HG02973 (cell line): ENCODE data around the gene RNF141.

Experiments used
- ATAC-seq: cut with Tn5 transposase; IDR thresholded peaks from one replicate; pipeline ENCODE4 v1.9.1; 2021; ENCODE audit warnings: moderate library complexity; ENCODE audit not compliant: unreplicated experiment

RNF141 gene

DNA sequence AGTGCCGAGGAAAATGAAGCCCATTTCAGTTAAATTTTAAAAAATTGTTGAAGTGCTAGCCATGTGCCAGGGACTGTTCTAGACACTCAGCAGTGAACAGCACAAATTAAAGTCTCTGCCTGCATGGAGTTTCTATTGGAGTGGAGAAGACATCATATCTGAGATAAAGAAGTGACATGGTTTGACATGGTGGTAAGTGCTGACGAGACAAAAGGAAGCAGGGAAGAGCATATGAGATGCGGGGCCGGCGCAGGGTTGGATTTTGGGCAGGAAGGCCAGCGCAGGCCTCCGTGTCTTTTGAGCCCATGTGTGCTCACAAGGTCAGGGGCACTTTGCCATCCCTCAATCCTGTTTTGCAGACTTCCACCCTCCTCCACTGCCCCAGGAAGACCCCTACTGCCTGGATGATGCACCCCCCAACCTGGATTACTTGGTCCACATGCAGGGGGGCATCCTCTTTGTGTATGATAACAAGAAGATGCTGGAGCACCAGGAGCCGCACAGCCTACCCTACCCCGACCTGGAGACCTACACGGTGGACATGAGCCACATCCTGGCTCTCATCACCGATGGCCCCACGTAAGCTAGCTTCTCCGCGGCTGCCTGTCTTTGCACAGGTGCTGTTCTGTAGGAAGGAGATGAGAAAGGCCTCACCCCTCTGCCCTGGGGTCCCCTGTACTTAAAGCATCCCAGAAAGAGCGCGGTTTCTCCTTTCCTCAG, 56.4 kb downstream of the RNF141 start:
- ATAC-seq = no peak

DNA sequence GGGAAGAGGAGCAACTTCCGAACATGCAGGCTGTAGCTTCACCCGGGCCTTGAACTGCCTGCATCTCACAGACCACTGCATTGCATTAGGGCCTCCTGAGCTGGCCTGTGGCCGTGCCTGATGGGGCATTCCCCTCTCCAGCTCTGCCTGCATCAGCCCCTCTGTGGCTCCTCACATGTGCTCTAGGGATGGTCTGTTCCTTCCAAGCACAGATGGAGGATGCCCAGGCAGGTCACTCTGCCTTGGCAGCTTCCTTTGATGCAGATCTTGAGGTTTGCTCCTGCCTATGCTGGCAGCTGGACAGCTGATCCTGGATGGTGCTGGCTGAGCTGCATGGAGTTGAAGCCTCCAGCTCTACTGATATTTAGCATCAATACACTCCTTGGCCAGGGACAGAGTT, 57.4 kb downstream of the RNF141 start:
- no peak for ATAC-seq

DNA sequence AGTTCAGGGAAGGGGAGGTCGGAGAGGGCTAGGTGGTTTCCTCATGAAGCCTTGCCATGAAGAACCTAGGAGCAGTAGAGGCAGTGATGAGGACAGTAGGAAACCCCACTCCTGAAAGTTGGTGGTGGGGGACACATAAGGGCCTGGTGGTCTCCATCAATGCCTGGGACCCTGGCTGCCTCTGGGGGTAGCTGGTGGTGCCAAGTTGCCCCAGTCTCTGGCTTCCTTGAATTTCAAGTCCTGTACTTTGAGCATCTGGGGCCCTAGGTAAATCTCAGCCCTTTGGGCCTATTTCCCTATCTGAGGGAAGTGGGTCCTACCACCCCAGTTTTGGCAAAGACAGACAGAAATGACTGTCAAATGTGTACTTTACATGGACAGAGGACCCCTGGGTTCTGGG, 57.8 kb downstream of the RNF141 start:
- no peak for ATAC-seq

DNA sequence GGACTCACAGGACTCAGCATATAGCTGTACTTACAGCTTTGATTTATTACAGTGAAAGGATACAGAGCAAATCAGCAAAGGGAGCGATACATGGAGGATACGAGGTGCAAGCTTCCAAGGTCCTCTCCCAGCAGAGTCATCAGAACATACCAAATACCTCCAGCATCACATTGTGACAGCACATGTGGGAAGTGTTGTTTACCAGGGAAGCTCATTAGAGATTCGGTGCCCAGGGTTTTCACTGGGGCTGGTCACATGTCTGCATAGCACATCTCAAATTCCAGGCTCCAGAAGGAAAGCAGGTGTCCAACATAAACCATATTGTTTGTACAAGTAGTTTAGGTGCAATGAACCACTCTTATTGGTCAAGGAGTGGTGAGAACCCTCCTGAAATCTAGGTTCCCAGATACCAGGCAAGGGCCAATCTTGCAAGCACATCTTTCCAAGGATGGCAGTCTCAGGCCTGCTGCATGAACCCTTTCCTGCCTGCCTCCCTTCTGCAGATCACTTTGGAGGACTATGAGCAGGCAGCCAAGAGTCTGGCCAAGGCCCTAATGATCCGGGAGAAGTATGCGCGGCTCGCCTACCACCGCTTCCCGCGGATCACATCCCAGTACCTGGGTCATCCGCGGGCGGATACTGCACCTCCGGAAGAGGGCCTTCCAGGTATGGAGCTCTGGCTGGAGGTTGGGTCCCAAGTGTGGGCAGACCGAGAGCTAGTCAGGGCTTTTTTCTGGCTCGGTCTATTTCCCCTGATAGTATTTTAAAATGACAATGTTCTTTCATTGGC, 59.2 kb downstream of the RNF141 start:
- no peak for ATAC-seq

DNA sequence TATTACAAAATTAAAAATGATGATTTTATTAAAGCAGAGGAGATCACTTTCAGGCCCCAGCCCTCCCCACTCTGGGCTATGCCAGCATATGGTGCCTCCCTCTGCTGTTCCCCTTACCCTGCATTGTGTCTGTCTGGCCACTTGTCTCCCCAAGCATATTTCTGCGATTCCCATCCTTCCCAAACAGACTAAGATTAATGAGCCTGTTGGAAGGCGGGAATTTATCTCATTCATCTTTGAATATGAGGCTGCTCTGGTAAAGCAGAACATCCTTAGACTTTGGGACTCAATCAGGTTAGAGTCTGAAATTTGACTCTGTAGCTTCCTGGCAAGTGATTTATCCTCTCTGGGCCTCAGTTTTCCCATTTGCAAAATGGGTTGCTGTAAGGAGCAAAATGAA, 60.2 kb downstream of the RNF141 start:
- no peak for ATAC-seq

DNA sequence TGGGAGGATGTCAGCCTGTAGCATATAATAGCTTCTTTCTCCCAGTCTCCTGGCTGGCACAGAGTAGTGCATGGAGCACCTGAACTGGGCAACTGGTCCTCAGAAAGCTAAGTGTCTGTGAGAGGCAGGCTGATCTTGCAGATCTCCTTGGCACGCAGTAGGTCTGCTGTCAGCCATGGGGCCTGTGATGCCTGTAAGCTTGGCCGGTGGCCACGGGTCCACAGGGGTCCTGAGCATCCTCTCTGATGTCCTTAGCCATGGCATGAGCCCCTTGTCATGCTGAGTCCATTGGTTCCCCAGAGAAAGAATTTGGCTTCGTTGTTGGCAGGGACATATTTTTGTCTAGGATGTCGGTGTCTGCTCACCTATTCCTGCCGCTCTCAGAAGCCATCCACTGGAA, 61.0 kb downstream of the RNF141 start:
- ATAC-seq = no peak

DNA sequence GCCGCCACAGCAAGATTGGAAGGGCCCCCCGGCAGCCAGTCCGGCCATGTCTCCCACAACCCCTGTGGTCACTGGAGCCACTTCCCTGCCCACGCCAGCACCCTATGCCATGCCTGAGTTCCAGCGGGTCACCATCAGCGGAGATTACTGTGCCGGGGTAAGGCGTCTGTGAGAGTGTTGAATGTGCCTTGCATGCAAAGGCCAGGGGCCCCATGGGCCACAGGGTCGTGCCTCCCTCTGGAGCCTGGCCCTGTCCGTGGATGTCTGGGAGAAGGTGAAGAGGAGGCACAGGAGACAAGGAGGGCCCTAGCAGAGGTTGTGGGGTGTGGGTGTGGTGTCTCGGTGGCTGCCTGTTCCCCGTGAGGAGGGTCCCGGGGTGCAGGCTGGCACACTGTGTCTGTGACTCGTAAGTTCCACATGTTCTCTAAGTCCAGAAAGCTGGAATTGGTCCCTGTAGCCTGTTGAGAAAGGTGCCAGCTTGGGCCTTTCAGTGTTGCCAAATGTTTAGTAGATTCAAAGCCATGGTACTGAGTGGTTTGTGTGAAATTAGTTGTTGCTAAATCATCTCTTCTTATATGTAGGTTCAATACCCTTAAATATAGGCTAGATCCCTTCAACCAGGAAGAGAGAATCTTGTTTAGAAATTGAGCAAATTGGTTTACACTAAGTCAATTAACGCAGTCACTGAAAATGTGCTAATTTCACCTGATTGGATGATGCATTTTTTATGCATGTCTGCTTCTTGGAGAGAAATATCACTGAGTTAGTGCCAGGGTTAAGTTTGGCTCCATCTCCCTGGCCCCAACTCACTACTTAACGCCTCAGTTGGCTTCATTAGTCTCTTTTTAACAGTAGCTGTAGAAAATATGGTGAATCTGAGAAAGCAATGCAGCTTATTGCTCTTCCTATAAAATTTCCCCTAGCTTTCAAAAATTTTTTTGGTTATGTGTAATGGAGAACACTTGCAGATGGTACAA, 62.1 kb downstream of the RNF141 start:
- ATAC-seq = no peak

DNA sequence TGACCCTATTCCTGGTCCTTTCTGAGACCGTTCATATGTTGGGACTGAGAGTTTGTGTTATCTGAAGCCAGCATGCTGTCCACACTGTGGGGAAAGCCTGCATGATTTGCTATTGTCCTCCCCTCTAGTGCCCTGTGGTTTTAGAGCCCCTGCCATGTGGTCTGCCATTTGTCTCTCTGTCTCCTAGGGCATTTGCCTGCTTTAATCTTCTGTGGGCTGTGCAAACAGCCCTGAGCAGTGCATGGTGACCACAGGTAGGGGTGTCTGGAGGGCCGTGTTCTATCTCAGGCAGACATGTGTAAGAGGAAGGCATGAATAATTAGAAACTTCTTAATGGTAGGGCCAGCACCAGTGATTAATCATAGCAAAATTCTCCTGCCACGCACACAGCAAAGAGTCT, 62.9 kb downstream of the RNF141 start:
- ATAC-seq = no peak

DNA sequence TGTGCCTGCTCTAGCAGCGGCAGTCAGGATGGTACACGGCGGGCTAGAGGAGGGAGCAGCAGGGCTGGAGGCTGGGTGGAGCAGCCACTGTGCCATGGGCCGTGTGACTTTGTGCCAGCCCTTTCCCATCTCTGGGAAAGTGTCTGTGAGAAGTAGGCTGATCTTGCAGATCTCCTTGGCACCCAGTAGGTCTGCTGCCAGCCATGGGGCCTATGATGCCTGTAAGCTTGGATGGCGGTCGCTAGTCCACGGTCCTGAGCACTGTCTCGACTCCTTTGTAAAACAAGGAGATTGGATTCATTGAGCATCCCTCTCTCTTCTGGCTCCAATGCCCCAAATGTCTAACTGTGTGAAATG, 63.3 kb downstream of the RNF141 start:
- no peak for ATAC-seq

DNA sequence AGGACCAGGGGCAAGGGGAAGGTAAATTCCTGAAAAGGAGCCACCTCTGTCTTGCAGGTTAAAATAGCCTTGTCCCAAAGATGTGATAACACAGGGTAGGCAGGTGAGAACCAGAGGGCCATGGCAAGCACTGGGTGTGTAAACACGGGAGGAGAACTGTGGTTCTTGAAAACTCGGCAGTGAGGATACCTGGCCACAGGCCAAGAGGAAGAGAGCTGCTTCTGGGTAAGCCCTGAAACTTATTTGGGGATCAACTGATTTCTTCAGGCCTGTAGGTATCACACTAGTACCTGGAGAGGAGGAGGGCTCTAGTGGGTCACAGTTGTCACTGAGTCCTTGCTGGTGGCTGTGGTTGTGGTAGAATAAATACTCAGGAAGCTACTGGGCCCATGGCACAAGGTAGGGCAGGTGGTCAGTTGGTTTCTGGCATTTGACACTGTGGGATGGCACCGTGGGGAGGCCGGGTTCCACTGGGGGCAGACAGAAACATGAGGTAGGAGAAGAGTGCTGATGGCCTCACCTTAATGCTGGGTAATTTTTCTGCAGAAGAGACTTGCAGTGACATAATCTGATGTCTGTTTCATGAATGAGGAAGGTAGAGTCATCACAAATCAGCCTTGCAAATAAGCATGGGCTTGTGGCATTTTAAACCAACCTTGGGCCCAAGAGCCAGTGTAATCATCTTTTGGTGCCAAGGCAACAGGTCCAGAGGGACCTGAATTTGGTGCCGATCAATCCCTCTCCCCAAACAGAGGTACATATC, 63.9 kb downstream of the RNF141 start:
- no peak for ATAC-seq

DNA sequence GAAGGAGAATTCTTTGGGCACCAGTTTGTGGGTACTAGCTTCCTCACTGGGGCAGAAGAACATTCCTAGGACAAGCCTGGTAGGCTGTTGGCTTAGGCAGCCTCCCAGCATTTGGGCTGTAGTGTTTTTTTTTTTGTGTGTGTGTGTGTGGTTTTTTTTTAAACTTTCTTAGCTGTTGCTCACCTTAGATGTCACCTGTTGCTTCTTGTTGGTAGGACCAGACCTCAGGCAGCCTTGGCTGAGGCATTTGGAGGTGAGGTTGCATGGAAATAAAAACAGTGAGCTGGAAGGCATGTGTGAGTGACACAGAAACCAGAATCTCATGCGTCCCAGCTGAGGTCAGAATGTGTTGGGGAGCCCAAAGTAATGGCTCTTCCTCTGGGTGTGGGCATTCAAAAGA, 64.6 kb downstream of the RNF141 start:
- ATAC-seq = no peak

DNA sequence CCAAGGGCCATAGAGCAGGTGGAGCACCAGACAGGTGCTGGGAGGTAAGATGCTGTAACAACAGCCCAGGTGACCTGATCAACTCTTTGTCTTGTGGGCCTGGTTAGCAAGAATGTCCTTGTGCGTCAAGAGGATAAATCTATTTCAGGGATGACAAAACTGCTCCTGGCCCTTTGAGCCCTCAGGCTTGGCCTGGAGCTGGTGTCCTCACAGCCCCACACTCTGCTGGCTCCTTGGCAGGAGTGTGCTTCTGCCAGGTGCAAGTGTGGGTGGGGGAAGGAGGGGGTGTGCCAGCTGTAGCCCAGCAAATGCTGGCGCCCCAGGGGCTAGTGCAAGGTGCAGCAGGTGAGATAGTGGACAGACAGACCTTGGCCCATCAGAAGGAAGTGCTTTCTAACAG, 66.4 kb downstream of the RNF141 start:
- ATAC-seq = no peak

DNA sequence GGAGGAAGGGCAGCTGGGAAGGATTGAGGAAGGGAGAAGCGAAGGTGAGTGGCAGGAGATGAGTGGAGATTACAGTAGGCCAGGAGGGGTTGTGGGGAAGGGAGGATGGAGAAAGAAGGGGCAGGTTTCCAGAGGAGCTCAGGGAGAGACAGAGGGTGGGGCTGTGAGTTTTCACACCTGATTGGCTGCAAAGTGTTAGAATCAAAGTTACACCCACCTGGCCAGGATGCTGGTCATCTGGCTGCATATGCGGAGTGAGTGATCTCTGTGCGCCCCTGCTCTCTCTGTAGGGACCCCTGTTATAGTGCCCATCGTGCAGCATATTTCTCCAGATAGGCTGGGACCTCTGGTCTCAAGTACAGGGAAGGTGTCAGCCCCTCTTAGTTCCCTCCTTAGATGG, 67.6 kb downstream of the RNF141 start:
- no peak for ATAC-seq

DNA sequence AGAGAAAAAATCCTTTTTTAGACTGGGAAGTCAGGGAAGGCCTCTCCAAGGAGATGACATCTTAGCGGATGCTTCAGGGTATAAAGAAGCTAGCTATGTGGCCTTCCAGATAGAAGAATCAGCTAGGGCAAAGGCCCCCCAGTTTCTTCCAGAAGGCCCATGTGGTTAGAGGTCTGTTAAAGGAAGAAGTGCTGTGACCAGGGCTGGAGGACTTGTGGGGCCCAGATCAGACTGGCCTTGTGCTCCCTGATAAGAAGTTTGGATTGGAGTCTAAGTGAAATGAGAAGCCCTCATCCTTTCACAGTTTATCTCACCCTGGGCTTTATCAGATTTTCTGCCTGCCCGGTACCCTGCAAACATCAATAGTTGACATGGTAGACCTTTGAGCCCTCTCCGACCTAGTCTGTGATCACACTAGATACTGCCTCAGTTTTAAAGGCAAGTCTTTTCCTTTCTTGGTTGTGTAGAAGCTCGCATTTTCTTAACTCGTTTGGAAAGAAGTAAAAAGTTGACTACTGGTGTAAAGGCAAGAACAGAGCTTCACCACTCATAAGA, 78.2 kb downstream of the RNF141 start:
- no peak for ATAC-seq
